Activated CD4-positive, alpha-beta T cell treated with anti-CD3 and anti-CD28 coated beads for 24 hours (primary cell): ENCODE measurements around the gene SAMD14.
A peak's percentile ranks its signal among the peaks of the same experiment; 100 is the strongest.

Source experiments
- DNase-seq, 2 donors: peaks; one replicate each; pipeline ENCODE4 v3.0.0-alpha.2; 2020; ENCODE audit warnings: low read depth in 2 of 2

SAMD14 gene

GRCh38 chr17:50097455-50097854, 32.5 kb downstream of the SAMD14 start:
- DNase-seq: no peak

DNA sequence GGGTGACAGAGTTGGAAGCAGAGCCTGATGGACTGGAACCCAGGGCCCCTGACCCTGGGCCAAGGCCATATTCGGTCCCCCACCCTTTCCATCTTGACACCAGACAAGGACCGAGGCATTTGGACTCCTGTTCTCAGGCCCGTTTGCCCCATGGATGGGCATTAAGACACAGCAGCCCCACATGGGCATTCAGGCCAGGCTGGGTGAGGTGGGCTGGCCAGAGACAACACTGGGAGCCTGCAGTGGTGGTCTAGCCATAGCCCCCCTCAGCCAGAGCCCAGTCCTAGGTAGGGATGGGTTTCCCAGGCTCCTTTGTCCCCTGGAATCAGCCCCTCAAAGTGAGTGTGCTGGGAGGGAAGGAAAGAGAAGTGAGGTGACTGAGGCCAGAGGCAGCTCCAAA, 33.2 kb downstream of the SAMD14 start:
- DNase-seq: no peak

GRCh38 chr17:50096092-50096491, 33.9 kb downstream of the SAMD14 start:
- no peak for DNase-seq

GRCh38 chr17:50095626-50096037, 34.3 kb downstream of the SAMD14 start:
- DNase-seq: no peak

GRCh38 chr17:50094753-50095619, 35.0 kb downstream of the SAMD14 start, which contains the start of gene PDK2:
PDK2 (plus strand) TSS chr17:50095351; CDS start chr17:50095436, 85 bp downstream.
- DNase-seq: peak; percentile 87 to 90

DNA sequence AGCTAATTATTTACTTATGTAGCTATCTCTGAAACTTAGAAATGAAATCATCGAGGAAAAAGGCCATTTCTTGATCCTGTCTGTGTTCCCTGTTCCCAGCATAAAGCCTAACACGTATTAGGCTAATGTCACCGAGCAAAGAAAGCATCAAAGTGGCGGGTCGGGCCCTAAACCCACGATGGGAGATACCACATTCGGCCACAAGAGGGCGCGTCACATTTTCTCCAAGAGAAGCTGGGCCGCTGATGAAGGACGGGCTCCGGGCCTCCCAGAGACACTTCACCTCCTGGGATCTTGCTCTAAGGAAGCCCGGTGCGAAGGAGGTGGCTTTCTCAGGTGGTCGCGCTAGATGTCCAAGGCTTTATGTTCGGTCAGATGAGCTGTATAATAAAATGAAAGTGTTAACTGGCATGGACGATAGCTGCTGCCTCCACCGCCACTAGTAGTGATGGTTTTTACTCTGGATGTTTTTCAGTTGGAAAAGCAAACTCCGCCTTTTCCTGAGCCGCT, 35.7 kb downstream of the SAMD14 start:
- peak; percentile 90 to 94 for DNase-seq

GRCh38 chr17:50093807-50094206, 36.2 kb downstream of the SAMD14 start:
- DNase-seq: no peak

DNA sequence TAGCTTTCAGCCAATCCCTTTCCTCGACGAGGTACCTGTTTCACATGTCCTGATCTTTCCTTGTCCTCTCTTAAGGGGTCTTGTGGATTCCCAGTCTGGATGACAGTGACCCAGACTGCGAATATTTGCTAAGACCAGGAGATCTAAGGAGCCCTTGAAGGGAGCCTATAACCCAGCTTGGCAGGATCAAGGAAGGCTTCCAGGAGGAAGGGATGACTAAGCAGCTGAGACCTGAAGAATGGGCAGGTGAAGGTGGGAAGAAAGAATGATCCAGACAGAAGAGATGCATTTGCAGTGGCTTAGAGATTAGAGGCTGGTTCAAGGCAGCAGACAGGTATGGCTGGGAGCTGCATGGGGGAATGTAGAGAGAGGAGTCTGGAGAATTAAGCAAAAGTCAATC, 36.7 kb downstream of the SAMD14 start:
- DNase-seq: no peak

- no peak for DNase-seq
These were observed 38.1 kb downstream of the SAMD14 start for GRCh38 chr17:50091918-50092285.

DNA sequence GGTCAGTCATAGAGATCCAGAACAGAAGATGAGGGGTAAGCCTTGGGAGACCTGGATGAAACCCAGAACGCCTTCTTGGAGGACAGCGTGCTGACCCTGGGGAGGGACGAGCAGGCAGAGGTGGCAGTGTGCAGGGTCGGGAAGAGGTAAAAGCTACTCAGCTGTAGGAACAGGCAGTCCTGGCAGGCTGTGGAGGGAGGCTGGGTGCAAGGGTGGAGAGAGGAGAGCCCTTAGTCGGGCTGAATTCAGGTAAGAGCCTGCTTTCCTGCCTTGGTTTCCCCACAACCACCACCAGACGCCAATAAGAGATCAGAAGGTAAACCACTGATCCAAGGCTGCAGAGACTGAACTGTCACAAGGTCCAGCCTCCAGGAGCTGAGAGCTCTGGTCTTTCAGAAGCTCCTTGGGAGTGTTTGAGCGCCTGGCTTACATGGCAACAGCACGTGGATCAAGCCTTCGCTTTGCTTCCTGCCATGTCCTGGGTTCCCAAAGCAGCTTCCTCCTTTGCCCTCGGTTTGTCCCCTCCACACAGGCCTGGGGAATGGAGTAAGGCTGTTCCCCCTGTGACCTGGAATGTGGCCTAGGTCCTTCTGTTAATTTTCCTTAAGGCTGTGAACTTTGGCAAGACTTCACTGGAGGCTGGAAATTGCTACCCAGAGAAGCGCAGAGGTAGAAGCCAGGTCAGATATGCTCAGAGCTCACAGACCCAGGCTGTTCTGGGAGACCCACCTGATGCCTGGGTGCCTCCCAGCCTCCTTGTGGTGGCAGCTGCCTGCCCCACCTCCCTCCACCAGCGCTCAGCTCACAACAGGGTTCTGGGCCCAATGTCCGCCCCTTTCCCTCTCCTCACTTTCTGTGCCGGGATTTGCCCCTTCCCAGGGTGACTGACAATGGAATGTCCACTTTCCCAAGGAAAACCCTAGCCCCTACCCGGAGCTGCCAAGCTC, 38.7 kb downstream of the SAMD14 start:
- DNase-seq: no peak

DNA sequence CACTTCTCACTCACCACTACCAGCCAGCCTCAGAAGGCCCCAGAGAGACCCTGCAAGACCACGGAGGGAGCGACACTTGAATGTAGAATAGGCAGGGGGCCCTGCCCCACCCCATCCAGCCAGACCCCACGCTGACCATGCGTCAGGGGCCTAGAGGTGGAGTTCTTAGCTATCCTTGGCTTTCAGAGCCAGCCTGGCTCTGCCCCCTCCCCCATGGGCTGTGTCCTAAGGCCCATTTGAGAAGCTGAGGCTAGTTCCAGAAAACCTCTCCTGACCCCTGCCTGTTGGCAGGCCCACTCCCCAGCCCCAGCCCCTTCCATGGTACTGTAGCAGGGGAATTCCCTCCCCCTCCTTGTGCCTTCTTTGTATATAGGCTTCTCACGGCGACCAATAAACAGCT, 39.9 kb downstream of the SAMD14 start:
- no peak for DNase-seq

DNA sequence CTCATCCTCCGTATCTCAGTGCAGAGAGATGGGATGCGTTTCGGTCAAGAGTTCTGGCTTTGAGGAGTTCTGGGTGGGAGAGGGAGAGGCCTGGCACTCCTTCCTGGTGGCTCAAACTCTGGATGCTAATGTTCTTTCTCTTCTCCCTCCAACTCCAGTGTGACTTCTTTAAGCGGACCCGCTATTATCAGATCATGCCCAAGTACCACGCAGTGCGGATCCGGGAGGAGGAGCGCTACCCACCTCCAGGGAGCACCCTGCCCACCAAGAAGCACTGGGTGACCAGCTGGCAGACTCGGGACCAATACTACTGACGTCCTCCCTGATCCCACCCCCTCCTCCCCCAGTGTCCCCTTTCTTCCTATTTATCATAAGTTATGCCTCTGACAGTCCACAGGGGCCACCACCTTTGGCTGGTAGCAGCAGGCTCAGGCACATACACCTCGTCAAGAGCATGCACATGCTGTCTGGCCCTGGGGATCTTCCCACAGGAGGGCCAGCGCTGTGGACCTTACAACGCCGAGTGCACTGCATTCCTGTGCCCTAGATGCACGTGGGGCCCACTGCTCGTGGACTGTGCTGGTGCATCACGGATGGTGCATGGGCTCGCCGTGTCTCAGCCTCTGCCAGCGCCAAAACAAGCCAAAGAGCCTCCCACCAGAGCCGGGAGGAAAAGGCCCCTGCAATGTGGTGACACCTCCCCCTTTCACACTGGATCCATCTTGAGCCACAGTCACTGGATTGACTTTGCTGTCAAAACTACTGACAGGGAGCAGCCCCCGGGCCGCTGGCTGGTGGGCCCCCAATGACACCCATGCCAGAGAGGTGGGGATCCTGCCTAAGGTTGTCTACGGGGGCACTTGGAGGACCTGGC, 40.8 kb downstream of the SAMD14 start:
- DNase-seq: no peak

GRCh38 chr17:50087912-50088405, 42.0 kb downstream of the SAMD14 start:
- DNase-seq: no peak

DNA sequence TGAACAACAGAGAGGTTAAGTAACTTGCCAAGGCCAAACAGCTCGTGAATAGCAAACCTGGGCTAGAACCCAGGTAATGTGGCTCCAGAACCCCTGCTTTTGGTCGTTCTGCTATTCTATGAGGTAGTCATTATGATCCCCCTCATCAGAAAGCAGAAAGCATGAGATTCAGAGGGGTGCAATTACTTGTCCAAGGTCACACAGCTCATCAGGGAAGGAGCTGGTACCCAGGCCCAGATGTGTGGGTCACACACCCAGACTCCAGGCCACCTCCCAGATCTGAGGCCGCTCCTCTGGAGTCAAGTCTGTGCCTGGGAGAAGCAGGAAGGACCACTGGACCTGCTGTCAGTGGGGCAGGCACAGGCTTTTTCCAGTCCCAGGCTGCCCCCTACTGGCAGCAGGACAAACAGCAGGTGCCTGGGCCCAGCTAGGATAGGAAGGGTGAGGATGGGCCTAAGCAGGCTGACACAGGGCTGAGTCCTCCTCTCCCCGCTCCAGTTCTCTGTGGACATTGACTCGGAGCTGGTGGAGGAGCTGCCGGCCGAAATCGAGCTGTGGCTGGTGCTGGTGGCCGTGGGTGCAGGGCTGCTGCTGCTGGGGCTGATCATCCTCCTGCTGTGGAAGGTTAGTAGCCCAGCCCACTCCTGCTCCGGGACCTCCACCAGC, 42.6 kb downstream of the SAMD14 start:
- DNase-seq: peak; percentile 64 to 67

- DNase-seq: no peak
These were observed 48.2 kb downstream of the SAMD14 start for GRCh38 chr17:50081757-50082156.

GRCh38 chr17:50080827-50081226, 49.1 kb downstream of the SAMD14 start:
- DNase-seq: no peak

DNA sequence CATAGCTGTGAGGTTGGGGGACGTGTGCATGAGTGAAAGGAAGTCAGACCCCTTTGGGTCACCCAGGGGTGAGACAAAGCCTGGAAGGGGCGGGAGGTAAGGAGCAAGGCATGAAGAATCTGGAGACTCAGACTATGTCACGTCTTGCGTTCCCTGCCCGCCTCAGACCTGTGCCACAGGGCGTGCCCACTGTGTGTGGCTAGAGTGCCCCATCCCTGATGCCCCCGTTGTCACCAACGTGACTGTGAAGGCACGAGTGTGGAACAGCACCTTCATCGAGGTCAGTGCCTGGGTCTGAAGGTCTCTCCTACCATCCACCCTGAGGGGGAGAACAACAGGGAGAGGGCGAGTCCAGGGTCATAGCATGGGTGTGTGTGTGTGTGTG, 49.9 kb downstream of the SAMD14 start:
- no peak for DNase-seq

GRCh38 chr17:50079334-50080095, 50.4 kb downstream of the SAMD14 start:
- no peak for DNase-seq

DNA sequence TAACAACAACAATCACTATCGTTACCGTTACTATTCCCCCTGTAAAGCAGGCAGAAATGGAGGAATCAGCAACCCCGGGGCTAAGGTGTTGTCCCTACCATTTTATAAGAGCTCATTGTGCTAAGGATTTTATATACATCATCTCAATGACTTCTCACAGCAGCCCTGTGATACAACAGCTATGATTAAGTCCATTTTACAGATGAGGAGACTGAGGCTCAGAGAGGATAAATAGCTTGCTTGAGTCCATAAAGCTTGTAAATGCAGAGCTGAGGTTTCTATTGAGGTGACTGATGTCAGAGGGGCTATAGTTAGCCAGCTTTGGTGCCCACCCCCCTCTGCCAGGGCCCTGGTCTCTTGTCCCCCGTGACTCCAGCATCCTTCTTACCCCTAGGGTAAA, 51.5 kb downstream of the SAMD14 start:
- no peak for DNase-seq
